ENCODE measurements around the gene C20orf96.
A peak's percentile ranks its signal among the peaks of the same experiment; 100 is the strongest.

DNA sequence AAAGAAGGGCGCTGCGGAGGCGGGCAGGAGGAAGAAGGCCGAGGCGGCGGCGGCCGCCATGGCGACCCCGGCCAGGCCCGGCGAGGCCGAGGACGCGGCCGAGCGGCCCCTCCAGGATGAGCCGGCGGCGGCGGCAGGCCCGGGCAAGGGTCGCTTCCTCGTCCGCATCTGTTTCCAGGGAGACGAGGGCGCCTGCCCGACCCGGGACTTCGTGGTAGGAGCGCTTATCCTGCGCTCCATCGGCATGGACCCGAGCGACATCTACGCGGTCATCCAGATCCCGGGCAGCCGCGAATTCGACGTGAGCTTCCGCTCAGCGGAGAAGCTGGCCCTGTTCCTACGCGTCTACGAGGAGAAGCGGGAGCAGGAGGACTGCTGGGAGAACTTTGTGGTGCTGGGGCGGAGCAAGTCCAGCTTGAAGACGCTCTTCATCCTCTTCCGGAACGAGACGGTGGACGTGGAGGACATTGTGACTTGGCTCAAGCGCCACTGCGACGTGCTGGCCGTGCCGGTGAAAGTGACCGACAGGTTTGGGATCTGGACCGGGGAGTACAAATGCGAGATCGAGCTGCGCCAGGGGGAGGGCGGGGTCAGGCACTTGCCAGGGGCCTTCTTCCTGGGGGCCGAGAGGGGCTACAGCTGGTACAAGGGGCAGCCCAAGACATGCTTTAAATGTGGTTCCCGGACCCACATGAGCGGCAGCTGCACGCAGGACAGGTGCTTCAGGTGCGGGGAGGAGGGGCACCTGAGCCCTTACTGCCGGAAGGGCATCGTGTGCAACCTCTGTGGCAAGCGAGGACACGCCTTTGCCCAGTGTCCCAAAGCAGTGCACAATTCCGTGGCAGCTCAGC lies 7.6 kb upstream of the C20orf96 start:
- TF ChIP-seq POLR2A (IDR thresholded peaks at IDR 0.05; ENCODE audit: low read depth, low read length) (no peak; the same call in none of the 2 replicates), POLR2AphosphoS5 (IDR thresholded peaks at IDR 0.05; ENCODE audit: low read depth, low read length) (peak; percentile 61; the same call in 1 of the 2 replicates), SPI1 (IDR thresholded peaks at IDR 0.05; ENCODE audit: low read depth, low read length) (no peak)

Data from GM12891 (cell line).